Activated naive CD4-positive, alpha-beta T cell treated with Interleukin-2 at 50 U/mL for 16 hours (primary cell): ENCODE data around the gene NSRP1.
"Not testable (repeated sequence)": the region's sequence is repeated elsewhere in the genome, so short reads cannot be mapped to it uniquely, and the experiment has no call there.

ENCODE experiments used
- DNase-seq: peaks from one replicate; pipeline ENCODE4 v3.0.0-alpha.2; 2020

Gene NSRP1

DNA sequence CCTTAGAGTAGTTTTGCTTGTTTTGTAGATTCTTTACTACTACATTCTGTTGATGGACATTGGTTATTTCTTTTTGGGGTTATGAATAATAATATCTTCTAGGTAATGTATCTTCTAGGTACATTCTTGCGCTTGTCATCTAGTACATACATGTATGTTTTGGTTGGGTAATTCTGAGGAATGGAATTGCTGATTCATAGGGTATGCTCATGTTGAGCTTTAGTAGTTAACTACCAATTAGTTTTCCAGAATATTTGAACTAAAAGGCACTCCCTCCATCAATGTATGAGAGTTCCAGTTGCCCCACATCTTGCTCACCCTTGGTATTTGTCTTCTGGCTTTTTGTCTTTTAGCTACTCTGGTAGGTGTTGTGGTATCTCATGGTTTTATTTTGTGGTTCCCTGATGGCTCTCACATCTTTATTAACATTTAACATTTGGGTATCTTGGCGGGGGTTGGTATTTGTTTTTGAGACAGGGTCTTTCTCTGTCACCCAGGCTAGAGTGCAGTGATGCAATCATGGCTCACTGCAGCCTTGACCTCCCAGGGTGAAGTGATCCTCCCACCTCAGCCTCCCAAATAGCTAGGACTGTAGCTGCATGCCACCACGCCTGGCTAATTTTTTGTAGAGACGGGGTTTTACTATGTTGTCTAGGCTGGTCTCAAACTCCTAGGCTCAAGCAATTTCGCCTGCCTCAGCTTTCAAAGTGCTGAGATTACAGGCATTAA lies 71.8 kb downstream of the NSRP1 start:
- DNase-seq: no peak

DNA sequence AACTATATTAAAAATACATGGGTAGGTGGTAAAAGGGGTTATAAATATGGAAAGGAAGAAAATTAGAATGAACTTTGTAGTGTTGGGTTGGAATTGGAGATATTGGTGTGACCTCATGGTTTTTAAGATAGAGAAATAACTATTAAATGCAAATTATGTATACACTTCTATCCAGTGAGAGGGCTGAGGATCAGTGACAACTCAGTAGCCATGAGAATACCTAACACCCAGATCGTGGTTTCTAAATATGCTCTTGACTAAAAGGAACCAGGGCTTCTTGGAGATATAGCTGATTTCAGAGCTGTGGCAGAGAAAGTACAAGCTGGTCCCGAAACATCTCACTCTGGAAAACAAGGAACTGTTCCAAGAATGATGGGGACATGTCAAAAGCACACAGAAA lies 74.5 kb downstream of the NSRP1 start:
- DNase-seq: no peak

DNA sequence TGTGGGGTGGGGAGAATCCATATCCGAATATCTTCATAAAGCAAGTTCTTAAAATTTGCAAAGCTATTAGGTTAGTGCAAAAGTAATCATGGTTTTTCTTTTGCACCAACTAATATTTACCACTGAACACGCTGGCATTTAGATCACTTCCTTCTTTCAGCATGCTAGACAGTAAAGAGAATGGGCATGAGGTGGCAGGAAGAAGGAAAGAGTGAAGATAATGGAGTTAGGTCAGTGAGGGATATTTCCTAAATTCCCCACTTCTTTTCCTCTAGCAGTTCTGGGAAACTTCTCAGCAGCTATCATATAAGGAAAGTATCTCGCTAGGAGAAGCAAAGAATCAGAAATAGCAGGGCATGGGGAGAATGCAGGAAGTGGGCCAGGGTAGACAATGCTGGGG lies 79.9 kb downstream of the NSRP1 start:
- DNase-seq: no peak

DNA sequence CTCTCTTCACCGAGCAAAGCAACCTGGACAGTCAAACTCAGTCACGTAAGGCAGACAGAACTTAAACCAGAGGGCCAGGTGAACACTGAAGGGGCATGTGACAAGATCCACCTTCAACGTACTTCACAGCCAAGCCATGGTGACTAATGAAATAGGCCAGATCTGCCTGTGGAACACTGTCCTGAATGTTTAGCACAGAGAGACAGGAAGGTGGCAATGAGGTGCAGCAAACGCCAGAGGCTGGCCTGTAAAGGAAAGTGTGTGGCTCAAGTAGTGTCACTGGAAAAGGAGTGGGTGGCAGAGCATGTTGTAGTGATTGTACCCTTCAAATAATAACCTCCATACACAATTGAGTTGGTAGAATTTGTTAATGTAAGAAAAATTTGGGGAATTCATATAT lies 80.8 kb downstream of the NSRP1 start:
- no peak for DNase-seq

DNA sequence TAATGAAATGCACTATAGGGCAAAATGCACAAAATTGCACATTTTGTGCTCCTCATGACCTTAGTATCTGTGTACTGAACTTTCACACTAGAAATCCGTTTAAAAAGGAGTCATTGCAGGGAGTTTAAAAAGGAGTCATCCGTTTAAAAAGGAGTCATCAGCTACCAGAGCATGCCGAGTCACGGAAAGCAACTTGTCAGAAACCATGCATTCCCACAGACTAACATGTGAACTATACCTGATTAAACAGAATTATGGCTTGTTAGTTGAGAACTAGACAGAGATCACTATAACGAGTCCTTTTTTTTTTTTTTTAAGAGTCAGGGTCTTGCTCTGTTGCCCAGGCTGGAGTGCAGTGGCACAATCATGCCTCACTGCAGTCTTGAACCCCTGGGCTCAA lies 83.0 kb downstream of the NSRP1 start:
- no peak for DNase-seq

DNA sequence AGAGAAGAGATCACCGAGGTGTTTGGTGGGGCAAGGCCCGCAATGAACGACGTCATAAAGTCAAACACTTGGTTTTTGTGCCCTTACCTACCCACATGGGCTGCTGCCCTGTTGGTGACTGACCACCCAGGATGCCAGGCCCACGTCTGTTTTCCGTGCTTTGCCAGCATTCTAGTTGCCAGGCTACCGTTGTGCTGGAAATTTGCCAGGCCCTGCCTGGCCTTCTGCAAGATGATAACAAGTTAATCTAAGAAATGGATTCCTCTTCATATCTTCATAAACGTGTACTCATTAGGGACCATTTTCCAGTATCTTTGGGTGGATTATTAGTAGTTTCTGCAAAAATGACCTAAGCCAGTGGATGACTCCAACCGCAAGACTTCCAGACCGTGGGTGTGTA lies 83.5 kb downstream of the NSRP1 start:
- no peak for DNase-seq

DNA sequence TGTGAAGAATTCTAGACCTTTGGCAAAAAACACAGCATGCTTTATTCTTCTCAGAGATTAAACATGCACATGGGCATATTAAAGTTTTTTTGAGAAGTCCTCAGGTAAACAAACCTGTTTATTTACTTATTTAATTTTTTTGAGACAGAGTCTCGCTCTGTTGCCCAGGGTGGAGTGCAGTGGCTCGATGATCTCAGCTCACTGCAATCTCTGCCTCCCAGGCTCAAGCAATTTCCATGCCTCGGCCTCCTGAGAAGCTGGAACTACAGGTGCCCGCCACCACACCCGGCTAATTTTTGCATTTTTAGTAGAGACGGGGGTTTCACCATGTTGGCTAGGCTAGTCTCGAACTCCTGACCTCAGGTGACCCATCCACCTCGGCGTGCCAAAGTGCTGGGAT lies 84.0 kb downstream of the NSRP1 start:
- not testable (repeated sequence) for DNase-seq

DNA sequence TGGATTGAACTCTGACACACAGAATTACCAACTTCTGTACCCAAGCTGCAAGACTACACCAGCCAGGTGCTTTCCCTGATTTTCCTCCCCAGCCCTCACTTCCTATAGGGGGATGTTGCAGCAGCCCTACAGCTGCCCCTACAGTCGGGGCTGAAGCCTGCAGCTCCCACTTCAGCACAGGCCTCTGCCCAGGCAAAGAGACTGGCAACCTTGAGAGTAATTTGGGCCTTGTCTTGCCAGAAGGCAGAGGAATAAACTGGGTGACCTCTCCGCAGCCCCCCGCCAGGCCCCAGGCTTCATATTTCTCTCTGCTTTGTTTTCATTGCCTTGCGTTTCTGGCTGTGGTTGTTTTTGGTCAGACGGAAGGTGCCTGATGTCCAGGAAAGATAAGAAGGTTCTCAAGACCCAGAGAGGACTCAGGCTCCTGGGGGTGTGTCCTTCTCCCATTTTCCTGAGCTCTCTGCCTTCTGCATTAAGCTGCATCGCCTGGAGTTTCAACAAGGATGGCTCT lies 86.9 kb downstream of the NSRP1 start:
- no peak for DNase-seq

DNA sequence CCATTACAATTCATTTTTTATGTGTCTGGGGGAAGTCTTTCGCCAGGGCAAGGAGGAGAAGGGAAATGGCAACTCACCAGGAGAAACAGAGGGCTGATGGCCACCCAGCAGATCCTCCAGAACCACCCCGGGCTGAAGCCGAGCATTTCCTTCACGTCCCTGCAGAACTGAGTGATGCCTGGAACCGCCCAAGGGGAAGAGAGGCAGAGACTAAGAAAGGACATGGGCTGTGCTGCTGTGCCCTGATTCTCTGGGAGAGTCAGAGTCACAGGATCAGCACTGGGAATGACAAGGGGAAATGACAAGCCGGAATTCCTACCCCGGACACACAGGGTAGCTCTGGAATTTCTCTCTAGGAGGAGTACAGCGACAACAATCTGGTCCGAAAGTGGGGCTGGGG lies 91.0 kb downstream of the NSRP1 start:
- DNase-seq: no peak

DNA sequence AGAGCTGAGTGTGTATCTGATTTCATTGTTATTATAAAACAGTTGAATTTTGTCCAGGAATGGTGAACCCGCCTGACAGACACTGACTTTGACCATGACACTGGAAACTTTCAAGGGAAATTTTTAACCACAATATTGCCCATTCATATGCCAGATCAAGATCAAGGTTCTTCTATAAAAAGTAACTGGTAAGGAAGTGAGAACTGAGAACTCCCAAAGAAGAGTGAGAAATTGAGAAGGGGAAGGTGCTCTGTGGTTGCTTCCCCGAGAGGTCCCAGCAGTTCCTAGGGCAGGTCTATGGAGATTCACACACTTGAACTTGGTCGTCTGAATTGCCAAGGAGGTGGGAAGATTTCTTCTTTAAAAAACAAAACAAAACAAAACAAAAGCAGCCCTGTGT lies 91.6 kb downstream of the NSRP1 start:
- no peak for DNase-seq

DNA sequence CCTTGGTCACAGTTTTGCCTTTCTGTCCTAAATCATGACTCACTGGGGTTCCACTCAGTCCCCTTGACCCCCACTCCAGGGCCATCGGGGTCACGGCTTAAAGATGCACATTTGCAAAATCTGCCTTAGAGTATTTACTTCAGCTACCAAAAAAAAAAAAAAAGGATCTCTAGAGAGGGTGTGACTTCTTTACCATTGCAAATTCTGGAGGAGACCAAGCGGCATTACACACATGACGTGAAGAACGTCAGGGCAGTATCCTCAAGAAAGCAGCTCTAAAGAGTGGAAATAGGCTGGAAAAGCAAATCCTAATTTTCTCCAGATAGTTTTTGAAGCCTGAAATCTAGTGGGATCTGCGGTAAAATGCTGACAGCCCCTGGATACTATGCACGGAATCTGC lies 93.3 kb downstream of the NSRP1 start:
- no peak for DNase-seq

DNA sequence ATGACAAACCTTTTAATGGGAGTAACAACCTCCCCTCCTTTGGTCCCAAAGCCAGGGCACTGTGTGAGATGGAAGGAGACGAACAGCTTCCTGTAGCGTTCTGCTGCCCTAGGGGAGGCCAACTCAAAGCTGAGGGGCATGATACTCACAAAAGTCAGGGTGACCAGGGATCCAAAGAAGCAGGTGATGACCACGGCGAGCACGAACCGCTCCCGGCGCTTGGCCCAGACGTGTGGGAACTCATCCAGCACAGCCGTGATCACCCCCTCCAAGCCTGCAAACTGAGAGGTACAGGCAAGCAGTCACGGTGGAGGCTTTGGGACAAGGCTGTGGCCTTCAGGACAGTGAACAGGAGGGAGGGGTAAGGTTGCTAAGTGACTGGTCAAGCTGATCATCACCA lies 93.8 kb downstream of the NSRP1 start:
- no peak for DNase-seq

DNA sequence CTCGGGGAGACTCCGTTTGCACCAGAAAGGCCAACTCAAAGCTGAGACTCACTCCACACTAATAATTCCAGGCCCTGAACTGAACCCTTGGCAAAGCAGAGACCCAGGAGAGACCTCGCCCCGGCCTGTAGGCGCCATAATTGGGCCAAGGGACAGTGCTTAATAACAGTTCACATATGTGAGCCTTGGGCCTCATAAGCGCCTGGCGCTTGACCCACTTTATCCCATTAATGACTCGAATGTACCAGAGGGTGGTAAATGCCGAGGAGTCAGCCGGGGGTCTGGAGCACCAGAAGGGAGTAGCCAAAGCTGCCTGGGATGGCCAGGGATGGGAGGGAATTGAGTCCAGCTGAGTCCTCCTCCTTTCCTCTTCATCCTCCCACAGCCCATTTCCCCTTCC lies 94.3 kb downstream of the NSRP1 start:
- no peak for DNase-seq

DNA sequence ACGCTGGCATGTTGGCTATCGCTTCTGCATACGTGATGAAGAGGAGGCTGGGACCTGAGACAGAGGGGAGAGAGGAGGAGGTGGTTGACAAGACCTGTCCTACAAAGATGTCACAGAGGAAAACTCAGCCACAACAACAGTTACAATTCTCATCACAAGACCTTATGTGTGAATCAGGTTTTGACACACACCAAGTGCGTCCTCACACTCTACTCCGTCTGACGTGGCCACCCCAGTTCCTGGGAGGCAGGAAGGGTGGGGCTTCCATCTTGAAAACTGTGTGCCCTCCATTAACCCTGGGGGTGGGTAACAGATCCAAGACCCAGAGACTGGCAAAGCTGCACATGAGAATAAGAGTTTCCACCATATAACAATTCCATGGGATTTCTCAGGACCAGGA lies 94.8 kb downstream of the NSRP1 start:
- no peak for DNase-seq

DNA sequence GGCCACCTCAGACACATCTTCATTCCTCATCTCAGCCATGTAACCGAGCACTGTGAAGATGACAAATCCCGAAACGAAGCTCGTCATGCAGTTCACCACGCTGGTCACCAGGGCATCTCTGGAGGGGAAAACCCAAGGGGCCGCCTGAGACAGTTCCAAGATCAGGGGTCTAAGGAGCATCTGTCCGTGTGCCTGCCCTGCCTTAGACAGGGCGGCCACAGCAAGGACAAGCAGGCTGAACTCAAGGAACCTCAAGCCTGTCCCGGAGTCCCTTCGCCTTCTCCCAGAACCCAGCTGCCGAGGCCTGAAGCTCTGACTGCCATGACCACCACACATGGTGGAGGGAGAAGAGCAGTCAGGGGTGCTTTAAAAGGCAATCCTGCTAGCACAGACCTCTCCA lies 96.1 kb downstream of the NSRP1 start:
- no peak for DNase-seq

DNA sequence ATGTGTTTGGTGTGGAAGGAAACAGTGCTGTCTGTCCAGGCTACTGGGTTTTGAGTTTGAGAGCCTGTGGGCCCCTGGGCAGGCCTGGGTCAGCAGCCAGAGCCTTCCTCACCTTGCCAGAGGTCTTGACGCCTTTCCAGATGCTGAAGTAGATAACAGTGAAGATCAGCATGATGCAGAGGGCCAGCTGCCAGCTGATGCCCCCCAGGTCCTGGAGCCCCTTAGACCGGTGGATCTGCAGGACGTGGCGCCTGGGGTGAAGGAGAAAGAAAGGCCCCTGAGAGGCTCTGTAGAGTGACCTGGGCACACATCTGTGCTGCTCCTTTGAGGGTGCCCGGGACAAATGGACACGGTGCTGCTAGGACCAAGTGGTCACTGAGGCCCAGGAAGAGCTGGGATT lies 100.4 kb downstream of the NSRP1 start:
- DNase-seq: no peak

DNA sequence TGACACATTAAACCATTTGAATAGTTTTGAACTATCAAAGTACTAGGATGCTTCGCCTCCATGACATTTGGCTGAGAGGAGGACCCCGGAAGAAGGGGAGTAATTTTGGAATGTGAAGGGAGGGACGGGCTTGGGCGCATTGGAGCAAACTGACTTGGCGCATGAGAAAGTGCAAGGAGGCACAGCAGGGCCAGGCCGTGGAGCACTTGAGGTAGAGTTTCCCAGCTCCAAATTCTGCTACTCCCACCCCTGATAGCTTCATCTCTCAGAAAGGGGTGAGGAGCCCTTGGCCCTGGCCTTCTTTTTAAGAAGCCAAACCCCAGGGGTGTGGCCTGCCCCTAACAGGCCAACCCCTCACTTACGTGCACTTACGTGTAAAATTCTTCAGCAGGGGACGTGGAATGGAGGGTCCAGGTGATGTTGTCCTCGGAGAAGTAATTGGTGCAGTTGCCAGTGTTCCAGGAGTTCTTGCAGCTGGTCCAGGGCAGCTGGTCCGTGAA lies 101.2 kb downstream of the NSRP1 start:
- no peak for DNase-seq

DNA sequence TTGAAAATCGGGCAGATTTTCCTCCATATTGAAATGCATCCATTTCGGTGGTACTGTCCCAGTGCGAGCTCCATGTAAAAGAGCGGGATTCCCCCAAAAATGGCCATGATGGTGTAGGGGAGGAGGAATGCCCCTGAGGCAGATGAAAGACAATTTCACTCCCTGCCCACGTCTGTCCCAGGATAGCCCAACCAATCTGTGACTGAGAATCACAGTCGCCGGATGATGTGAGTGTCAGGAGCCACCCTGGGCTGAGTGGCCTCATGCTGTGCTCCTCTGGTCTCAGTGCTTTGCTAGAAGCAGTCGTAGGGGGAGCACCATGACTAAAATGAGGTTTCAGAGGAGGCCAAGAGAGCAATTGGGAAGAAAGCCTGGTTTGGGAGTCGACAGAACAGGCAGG lies 102.2 kb downstream of the NSRP1 start:
- no peak for DNase-seq

DNA sequence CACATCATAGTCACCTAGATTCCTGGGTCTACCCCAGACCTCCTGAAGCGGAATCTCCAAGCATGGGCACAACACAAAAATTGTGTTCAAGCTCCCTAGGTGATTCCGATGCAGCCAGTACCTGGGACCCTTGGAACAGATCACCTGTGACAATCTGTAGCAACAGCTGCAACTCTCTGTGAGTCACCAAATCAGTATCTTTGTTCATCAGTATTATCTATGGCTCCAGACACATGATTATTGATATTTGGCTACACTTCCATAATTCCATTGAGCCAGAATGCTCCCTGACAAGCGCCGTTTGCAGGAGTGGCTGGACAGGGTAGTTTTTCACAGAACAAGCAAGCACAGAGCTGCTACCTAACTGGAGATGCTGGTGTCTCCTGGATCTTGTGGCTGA lies 102.7 kb downstream of the NSRP1 start:
- DNase-seq: no peak

DNA sequence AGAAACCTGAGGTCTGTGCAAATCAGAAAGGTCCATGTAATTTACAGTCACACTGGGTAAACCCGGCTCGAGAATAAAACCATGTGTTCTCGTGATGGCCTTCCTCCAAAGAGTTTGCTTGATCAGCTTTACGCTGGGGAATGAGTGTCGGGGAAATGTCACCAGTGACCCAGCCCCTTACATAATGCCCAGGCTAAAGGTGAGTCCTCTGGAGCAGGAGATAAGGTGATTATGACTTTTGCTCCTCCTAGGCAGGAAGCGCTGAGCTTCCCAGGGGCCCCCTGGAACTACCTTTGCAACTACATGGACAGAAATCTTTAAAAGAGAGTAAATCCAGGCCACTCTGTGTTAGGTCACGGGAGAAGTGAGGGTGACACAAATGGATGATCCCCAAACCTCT lies 103.2 kb downstream of the NSRP1 start:
- no peak for DNase-seq

DNA sequence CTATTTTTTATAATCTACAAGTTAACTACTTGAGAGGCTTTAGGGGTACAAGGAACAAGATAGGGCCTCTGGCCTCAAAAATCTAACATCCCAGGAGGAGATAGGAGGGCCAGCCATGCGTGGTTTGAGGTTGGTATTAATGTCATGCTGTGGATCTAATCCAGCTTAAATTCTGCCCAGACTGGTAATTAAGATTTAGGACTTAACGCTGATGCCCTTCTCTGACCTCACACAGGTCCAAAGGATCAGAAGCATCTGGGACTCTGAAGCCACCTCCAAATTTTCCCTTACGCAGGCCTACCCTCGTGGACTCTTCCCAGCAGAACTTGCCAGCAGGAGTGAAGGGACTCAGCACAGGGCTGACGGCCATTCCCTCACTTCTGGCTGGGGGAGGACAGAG lies 103.8 kb downstream of the NSRP1 start:
- DNase-seq: no peak

DNA sequence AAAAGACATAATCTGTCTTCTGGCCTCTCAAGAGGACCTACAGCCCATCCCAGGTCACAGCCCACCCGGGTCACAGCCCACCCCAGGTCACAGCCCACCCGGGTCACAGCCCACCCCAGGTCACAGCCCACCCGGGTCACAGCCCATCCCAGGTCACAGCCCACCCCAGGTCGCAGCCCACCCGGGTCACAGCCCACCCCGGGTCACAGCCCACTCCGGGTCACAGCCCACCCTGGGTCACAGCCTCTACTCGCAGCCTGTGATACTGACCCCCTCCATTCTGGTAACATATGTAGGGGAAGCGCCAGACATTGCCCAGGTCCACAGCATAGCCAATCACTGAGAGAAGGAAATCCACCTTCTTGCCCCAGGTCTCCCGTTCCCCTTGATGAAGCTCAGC lies 104.7 kb downstream of the NSRP1 start:
- no peak for DNase-seq

DNA sequence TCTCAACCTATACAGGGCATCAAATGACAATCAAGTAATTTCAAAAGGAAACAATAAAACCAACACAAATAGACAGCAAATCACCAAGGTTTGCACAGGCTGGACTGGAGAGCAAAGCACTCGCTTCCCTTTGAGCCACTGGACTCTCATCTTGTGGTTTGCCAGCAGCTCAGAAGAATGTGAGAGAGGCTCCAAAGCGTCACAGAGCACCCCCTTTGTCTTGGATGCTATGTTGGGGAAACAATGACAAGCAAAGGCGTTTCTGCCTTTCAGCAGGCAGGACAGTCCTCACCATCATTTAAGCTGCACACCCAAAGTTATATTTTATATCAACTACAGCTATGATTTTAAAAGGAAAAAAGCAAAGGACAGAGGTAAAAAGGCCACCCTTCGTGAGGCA lies 105.6 kb downstream of the NSRP1 start:
- no peak for DNase-seq

DNA sequence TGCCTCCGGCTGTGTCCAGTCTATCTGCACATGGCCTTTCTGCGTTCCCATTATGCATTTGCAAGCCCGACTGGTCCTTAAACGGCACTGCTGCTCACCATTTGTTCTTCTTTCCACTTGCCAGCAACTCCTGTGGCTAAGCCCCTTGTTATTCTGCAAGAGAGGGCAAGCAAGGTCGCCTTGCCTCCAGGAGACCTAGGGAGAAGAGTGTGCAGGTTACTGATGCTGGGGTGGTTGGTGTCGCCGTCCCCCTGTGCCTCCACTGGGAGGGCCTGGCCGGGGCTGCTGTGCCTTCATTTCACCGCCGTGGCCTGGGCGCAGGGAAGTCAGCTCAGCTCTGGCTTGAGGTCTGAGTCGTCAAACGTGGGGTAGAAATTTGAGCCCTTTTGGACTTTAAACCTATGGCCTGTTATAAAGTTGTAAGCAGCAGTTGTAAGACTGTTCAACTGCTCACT lies 106.1 kb downstream of the NSRP1 start:
- DNase-seq: no peak

DNA sequence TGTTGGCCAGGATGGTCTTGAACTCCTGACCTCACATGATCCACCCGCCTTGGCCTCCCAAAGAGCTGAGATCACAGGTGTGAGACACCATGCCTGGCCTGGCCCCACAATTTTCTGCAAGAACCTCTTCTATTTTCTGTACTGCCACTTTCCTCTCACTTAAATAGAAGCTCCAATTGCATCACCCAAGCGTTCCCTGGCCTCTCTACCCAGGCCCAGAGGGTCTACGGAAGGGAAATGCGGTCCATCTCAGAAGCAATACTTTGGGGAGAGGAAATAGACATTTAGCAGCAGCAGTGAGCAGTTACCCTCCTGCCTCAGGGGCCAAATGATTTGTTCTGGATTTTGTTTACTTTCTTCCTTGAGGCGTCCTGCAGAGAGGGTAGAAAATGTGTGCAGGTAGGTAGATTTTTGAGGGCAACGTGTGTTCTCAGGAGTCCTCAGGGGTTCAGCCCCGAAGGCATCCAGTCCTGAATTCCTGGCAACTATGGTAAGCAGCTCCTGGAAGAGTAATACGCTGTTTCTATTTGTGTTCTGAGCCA lies 107.9 kb downstream of the NSRP1 start:
- no peak for DNase-seq
